Measurements from ENCODE around the gene FKBP6. TPM values are rescaled to one million over a fixed set of nuclear protein-coding genes. Genes with fewer than 3 reads are reported as not detected.
A peak's percentile ranks its signal among the peaks of the same experiment; 100 is the strongest.

Gene FKBP6
- total RNA-seq, 1 experiment from 2014 or later: not detected

GRCh38 chr7:73363225-73364005 lies 35.5 kb downstream of the FKBP6 start:
- TF ChIP-seq CTCF (conservative IDR thresholded peaks at IDR 0.05; ENCODE audit: low read depth, low read length): no peak
- no peak for TF ChIP-seq EZH2 (IDR thresholded peaks at IDR 0.05; ENCODE audit: borderline replicate concordance, low read depth, low read length, poor library complexity, severe bottlenecking)
- Histone ChIP-seq H3K9me3 (ENCODE audit: low read depth, low read length, poor library complexity, severe bottlenecking) (no peaks in the 10 kb centered on the region), H3K27ac (ENCODE audit: low read depth, low read length, poor library complexity, severe bottlenecking) (no peak overlapping the region), H3K36me3 (ENCODE audit: insufficient read depth, low read length, poor library complexity, severe bottlenecking) (no peaks in the 10 kb centered on the region), H3K4me1 (ENCODE audit: insufficient read depth, low read length, poor library complexity, severe bottlenecking) (peaks cover 9% of the 10 kb centered on the region), H3K27me3 (replicated peaks; ENCODE audit: insufficient read depth, low read depth, low read length, poor library complexity) (no peaks in the 10 kb centered on the region), H3K4me3 (ENCODE audit: low read depth, low read length, poor library complexity, severe bottlenecking) (no peak overlapping the region)
- CTCF ChIA-PET: no interaction called here
- POLR2A ChIA-PET (ENCODE audit: low non-redundant PET): no interaction called here
- intact Hi-C loops (cut with micrococcal nuclease; ENCODE audit: unreplicated experiment): no loop called here
- no peak for DNase-seq (ENCODE audit: low spot score)
- no TSS peak for BruUV-seq (replicated peaks)

- no TSS peak for BruUV-seq (replicated peaks)
- Histone ChIP-seq H3K27me3 (replicated peaks; ENCODE audit: insufficient read depth, low read depth, low read length, poor library complexity) (no peaks in the 10 kb centered on the region), H3K4me3 (ENCODE audit: low read depth, low read length, poor library complexity, severe bottlenecking) (no peak overlapping the region), H3K36me3 (ENCODE audit: insufficient read depth, low read length, poor library complexity, severe bottlenecking) (no peaks in the 10 kb centered on the region), H3K4me1 (ENCODE audit: insufficient read depth, low read length, poor library complexity, severe bottlenecking) (peaks cover 7% of the 10 kb centered on the region), H3K9me3 (ENCODE audit: low read depth, low read length, poor library complexity, severe bottlenecking) (no peaks in the 10 kb centered on the region), H3K27ac (ENCODE audit: low read depth, low read length, poor library complexity, severe bottlenecking) (no peak overlapping the region)
- CTCF ChIA-PET: no interaction called here
- TF ChIP-seq CTCF (conservative IDR thresholded peaks at IDR 0.05; ENCODE audit: low read depth, low read length) (no peak), EZH2 (IDR thresholded peaks at IDR 0.05; ENCODE audit: borderline replicate concordance, low read depth, low read length, poor library complexity, severe bottlenecking) (no peak)
- POLR2A ChIA-PET (ENCODE audit: low non-redundant PET): no interaction called here
- intact Hi-C loops (cut with micrococcal nuclease; ENCODE audit: unreplicated experiment): no loop called here
- peak; percentile 29 for DNase-seq (ENCODE audit: low spot score)
Observed at GRCh38 chr7:73364006-73364728, 36.2 kb downstream of the FKBP6 start.

- no peaks in the 10 kb centered on the region for H3K36me3 ChIP-seq (ENCODE audit: insufficient read depth, low read length, poor library complexity, severe bottlenecking)
- no TSS peak for BruUV-seq (replicated peaks)
- ChIA-PET CTCF (no interaction called here), POLR2A (ENCODE audit: low non-redundant PET) (no interaction called here)
- no peak for DNase-seq (ENCODE audit: low spot score)
- peaks cover 7% of the 10 kb centered on the region for H3K4me1 ChIP-seq (ENCODE audit: insufficient read depth, low read length, poor library complexity, severe bottlenecking)
- no peaks in the 10 kb centered on the region for H3K27me3 ChIP-seq (replicated peaks; ENCODE audit: insufficient read depth, low read depth, low read length, poor library complexity)
- intact Hi-C loops (cut with micrococcal nuclease; ENCODE audit: unreplicated experiment): no loop called here
- TF ChIP-seq EZH2 (IDR thresholded peaks at IDR 0.05; ENCODE audit: borderline replicate concordance, low read depth, low read length, poor library complexity, severe bottlenecking): no peak
- TF ChIP-seq CTCF (conservative IDR thresholded peaks at IDR 0.05; ENCODE audit: low read depth, low read length): no peak
- H3K27ac ChIP-seq (ENCODE audit: low read depth, low read length, poor library complexity, severe bottlenecking): no peak overlapping the region
- H3K4me3 ChIP-seq (ENCODE audit: low read depth, low read length, poor library complexity, severe bottlenecking): no peak overlapping the region
- H3K9me3 ChIP-seq (ENCODE audit: low read depth, low read length, poor library complexity, severe bottlenecking): no peaks in the 10 kb centered on the region
Observed at GRCh38 chr7:73366127-73366526, 38.2 kb downstream of the FKBP6 start.

Data from A673 (cell line).